HepG2 (cell line): ENCODE results near the gene NGDN. TPM values are rescaled to one million over a fixed set of nuclear protein-coding genes. Genes with fewer than 3 reads are reported as not detected.

Experiments used
- CENPX ChIP-seq: sonication (generic); formaldehyde crosslinking; IDR thresholded peaks from 2 replicates; pipeline ENCODE4 v1.9.0; 2021; ENCODE audit warnings: mild to moderate bottlenecking, missing genetic modification reagents, moderate library complexity
- ELF4 ChIP-seq: sonication (generic); formaldehyde crosslinking; IDR thresholded peaks from 2 replicates; pipeline ENCODE4 v1.5.0; 2020; ENCODE audit warnings: missing genetic modification reagents, mild to moderate bottlenecking, moderate library complexity, borderline replicate concordance
- FOSL2 ChIP-seq: sonication (generic); formaldehyde crosslinking; IDR thresholded peaks from 2 replicates; pipeline ENCODE4 v1.4.0; 2020; ENCODE audit warnings: missing genetic modification reagents
- GPN1 ChIP-seq: sonication (generic); formaldehyde crosslinking; IDR thresholded peaks from 2 replicates; pipeline ENCODE4 v1.5.1; 2020; ENCODE audit warnings: missing genetic modification reagents, borderline replicate concordance
- HDAC2 ChIP-seq: sonication (generic); formaldehyde crosslinking; IDR thresholded peaks from 2 replicates; pipeline ENCODE4 v1.4.0; 2020; ENCODE audit warnings: missing genetic modification reagents
- HMG20A ChIP-seq: IDR thresholded peaks from 2 replicates; pipeline ENCODE4 v1.6.1; 2016; ENCODE audit warnings: borderline replicate concordance
- MAX ChIP-seq: IDR thresholded peaks from 2 replicates; pipeline ENCODE4 v1.6.1; 2012; ENCODE audit warnings: inconsistent platforms
- MLX ChIP-seq: IDR thresholded peaks from 2 replicates; pipeline ENCODE4 v1.6.1; 2016
- MTF1 ChIP-seq: sonication (generic); formaldehyde crosslinking; IDR thresholded peaks from 2 replicates; pipeline ENCODE4 v1.5.0; 2020; ENCODE audit warnings: missing genetic modification reagents
- NFIC ChIP-seq: IDR thresholded peaks from 2 replicates; pipeline ENCODE4 v1.6.1; 2012; ENCODE audit warnings: mild to moderate bottlenecking, low read length, inconsistent platforms
- NFYB ChIP-seq: sonication (generic); formaldehyde crosslinking; IDR thresholded peaks from 2 replicates; pipeline ENCODE4 v1.4.0; 2020; ENCODE audit warnings: missing genetic modification reagents
- NR2C2 ChIP-seq: sonication (generic); formaldehyde crosslinking; IDR thresholded peaks from 2 replicates; pipeline ENCODE4 v1.4.0; 2020; ENCODE audit warnings: missing genetic modification reagents, mild to moderate bottlenecking, moderate library complexity, borderline replicate concordance
- NR2F1 ChIP-seq, 2 experiments: fragments of 450-650 bp in 1 of 2; formaldehyde crosslinking in 1 of 2; IDR thresholded peaks; 2 replicates each; pipeline versions ENCODE4 v1.5.0 to v1.6.1; 2016 to 2020; ENCODE audit warnings: mild to moderate bottlenecking in 1 of 2, missing compliant biosample characterization in 1 of 2, missing genetic modification reagents in 1 of 2, moderate library complexity in 1 of 2
- PAF1 ChIP-seq: IDR thresholded peaks from 2 replicates; pipeline ENCODE4 v1.6.1; 2016; ENCODE audit warnings: missing genetic modification reagents, missing compliant biosample characterization
- PAX8 ChIP-seq: sonication (generic); formaldehyde crosslinking; IDR thresholded peaks from 2 replicates; pipeline ENCODE4 v1.8.0; 2022; ENCODE audit warnings: mild to moderate bottlenecking, missing genetic modification reagents, borderline replicate concordance
- SIX1 ChIP-seq: sonication (generic); formaldehyde crosslinking; IDR thresholded peaks from 2 replicates; pipeline ENCODE4 v1.4.0; 2020; ENCODE audit warnings: missing genetic modification reagents, borderline replicate concordance
- SNAPC4 ChIP-seq: sonication (generic); formaldehyde crosslinking; IDR thresholded peaks from 2 replicates; pipeline ENCODE4 v1.4.0; 2020; ENCODE audit warnings: mild to moderate bottlenecking, missing genetic modification reagents
- SSRP1 ChIP-seq: IDR thresholded peaks from 2 replicates; pipeline ENCODE4 v1.6.1; 2016; ENCODE audit warnings: control low read depth
- ZBTB3 ChIP-seq: sonication (generic); formaldehyde crosslinking; IDR thresholded peaks from 2 replicates; pipeline ENCODE4 v1.4.0; 2020; ENCODE audit warnings: low read depth, mild to moderate bottlenecking, moderate library complexity, missing genetic modification reagents, borderline replicate concordance
- ZBTB38 ChIP-seq: sonication (generic); formaldehyde crosslinking; IDR thresholded peaks from 2 replicates; pipeline ENCODE4 v1.5.1; 2020; ENCODE audit warnings: mild to moderate bottlenecking, missing genetic modification reagents
- ZFP36L1 ChIP-seq: sonication (generic); formaldehyde crosslinking; IDR thresholded peaks from 2 replicates; pipeline ENCODE4 v1.8.0; 2022; ENCODE audit warnings: mild to moderate bottlenecking, missing genetic modification reagents, moderate library complexity
- ZFYVE20 ChIP-seq: sonication (generic); formaldehyde crosslinking; IDR thresholded peaks from 2 replicates; pipeline ENCODE4 v1.8.0; 2023; ENCODE audit warnings: low read depth, mild to moderate bottlenecking, moderate library complexity, missing genetic modification reagents, borderline replicate concordance
- ZNF121 ChIP-seq: sonication (generic); formaldehyde crosslinking; IDR thresholded peaks from 2 replicates; pipeline ENCODE4 v1.5.0; 2020; ENCODE audit warnings: mild to moderate bottlenecking, missing genetic modification reagents
- ZNF234 ChIP-seq: sonication (generic); formaldehyde crosslinking; conservative IDR thresholded peaks from 2 replicates; pipeline ENCODE4 v1.5.1; 2020; ENCODE audit warnings: mild to moderate bottlenecking, missing genetic modification reagents
- ZNF263 ChIP-seq: sonication (generic); formaldehyde crosslinking; IDR thresholded peaks from 2 replicates; pipeline ENCODE4 v1.4.0; 2020; ENCODE audit warnings: missing genetic modification reagents
- ZNF619 ChIP-seq: sonication (generic); formaldehyde crosslinking; IDR thresholded peaks from 2 replicates; pipeline ENCODE4 v1.4.0; 2020; ENCODE audit warnings: mild to moderate bottlenecking, missing genetic modification reagents
- ZSCAN22 ChIP-seq: sonication (generic); formaldehyde crosslinking; IDR thresholded peaks from 2 replicates; pipeline ENCODE4 v1.4.0; 2020; ENCODE audit warnings: mild to moderate bottlenecking, missing genetic modification reagents
- polyA plus RNA-seq, 8 experiments: library from polyadenylated mRNA; depleted of rRNA in 3 of 8; stranded (reverse) in 7 of 8; unstranded in 1 of 8; fragments of >200 nt; fragmentation: Illumina TruSeq in 4 of 8; extraction: Trizol in 4 of 8; gene quantifications; 2 replicates each; pipeline versions ENCODE4 v1.2.1 to v1.2.3, GENCODE V29; 2011 to 2016; ENCODE audit warnings: low read depth in 4 of 8, missing spikeins in 1 of 8, mixed read lengths in 1 of 8; ENCODE audit not compliant: insufficient read depth in 1 of 8
- total RNA-seq, 5 experiments: library from RNA; depleted of rRNA; stranded (reverse); fragments of >200 nt; fragmentation: Illumina TruSeq; extraction: Trizol; gene quantifications; 2 replicates each; pipeline ENCODE4 v1.2.3, GENCODE V29; 2016; ENCODE audit warnings: low read depth in 1 of 5

NGDN gene
- total and polyA plus RNA-seq, 2 of the 13 experiments (the other 11 are each of a cell fraction or from before 2014, with no cell fraction given), result 154 to 216 TPM

- no peak for TF ChIP-seq ZNF263 (CRISPR knock-in tag)
- 0 out of 2 replicates have a peak, but pooled peaks have one; percentile 11 for TF ChIP-seq NFYB (CRISPR knock-in tag)
- peak; percentile 64; the same call in 1 of the 2 replicates for TF ChIP-seq ZNF121 (CRISPR knock-in tag)
- TF ChIP-seq SSRP1 (CRISPR knock-in tag), result peak; percentile 69; the same call in 1 of the 2 replicates
- TF ChIP-seq ZNF619, result no peak
- peak; percentile 55; the same call in 1 of the 2 replicates for TF ChIP-seq NFIC
- TF ChIP-seq ELF4 (CRISPR knock-in tag), result no peak
- TF ChIP-seq NR2F1 (CRISPR knock-in tag; IDR thresholded peaks at IDR 0.05), result peak in 1 of 2 experiments; percentile 88; a peak in 2 of 4 replicates
- no peak for TF ChIP-seq SNAPC4
- TF ChIP-seq MLX (CRISPR knock-in tag), result peak; percentile 74
- TF ChIP-seq MAX, result no peak
- no peak for TF ChIP-seq PAF1 (CRISPR knock-in tag)
- TF ChIP-seq ZFYVE20 (CRISPR knock-in tag), result no peak
- peak; percentile 92 for TF ChIP-seq FOSL2
- TF ChIP-seq HMG20A (CRISPR knock-in tag), result peak; percentile 63; the same call in 1 of the 2 replicates
- no peak for TF ChIP-seq NR2C2 (CRISPR knock-in tag)
- peak; percentile 88 for TF ChIP-seq HDAC2
- peak; percentile 62; the same call in 1 of the 2 replicates for TF ChIP-seq SIX1 (CRISPR knock-in tag)
- no peak; the same call in 1 of the 2 replicates for TF ChIP-seq ZNF234
- TF ChIP-seq ZBTB3 (CRISPR knock-in tag), result no peak
- TF ChIP-seq CENPX (CRISPR knock-in tag), result no peak
- TF ChIP-seq ZSCAN22, result no peak
- TF ChIP-seq ZBTB38 (CRISPR knock-in tag), result no peak
- peak; percentile 89 for TF ChIP-seq ZFP36L1
- no peak for TF ChIP-seq PAX8 (CRISPR knock-in tag)
- no peak for TF ChIP-seq MTF1
- no peak for TF ChIP-seq GPN1 (CRISPR knock-in tag)
These were observed 23.2 kb downstream of the NGDN start (continued) for GRCh38 chr14:23492618-23493272.
